HCT116 (cell line): ENCODE results near the gene LMAN1L. TPM values are rescaled to one million over a fixed set of nuclear protein-coding genes. Genes with fewer than 3 reads are reported as not detected.

ENCODE experiments used
- ATAC-seq: fragments of 200-7000 bp; cut with Tn5 transposase; 2 replicates; pipeline ENCODE4 v1.9.1; 2020; ENCODE audit warnings: mild to moderate bottlenecking, moderate library complexity
- BruUV-seq: library from RNA; stranded (reverse); fragments of 400-500 nt; replicated peaks from 2 replicates; lab custom pipeline; 2021; lab: Mats Ljungman, UMichigan
- CTCF ChIA-PET: fragments of 300-600 bp; sonication (Branson Sonifier 250); formaldehyde crosslinking; loops from one replicate; lab custom pipeline; 2021; ENCODE audit warnings: antibody characterized with exemption; lab: Charles Lee
- POLR2A ChIA-PET: fragments of 300-600, 350-600 bp; sonication (Branson Sonifier 250); formaldehyde crosslinking; loops from one replicate; lab custom pipeline; 2021; ENCODE audit warnings: antibody characterized with exemption; lab: Charles Lee
- RAD21 ChIA-PET, 2 experiments: fragments of 300-600 bp; sonication (Branson Sonifier 250); formaldehyde crosslinking; loops; one replicate each; lab custom pipeline; 2023; ENCODE audit warnings: low total read pairs in 2 of 2; ENCODE audit not compliant: uncharacterized antibody in 2 of 2, unreplicated experiment in 2 of 2, low non-redundant PET in 1 of 2; lab: Charles Lee
- DNase-seq: peaks from one replicate; pipeline ENCODE4 v3.0.0-alpha.2; 2010; ENCODE audit warnings: low read depth, low spot score
- H2AFZ ChIP-seq: fragments of 200-600 bp; shearing (Covaris generic), sonication (generic); 2 replicates; pipeline ENCODE4 v1.6.1; 2017; ENCODE audit warnings: low read depth, mixed run types, mixed read lengths, antibody characterized with exemption, low read length; ENCODE audit not compliant: poor library complexity, severe bottlenecking
- H3K27ac ChIP-seq: 2 replicates; pipeline ENCODE4 v1.5.1; 2012; ENCODE audit warnings: low read depth, low read length
- H3K27me3 ChIP-seq: fragments of 200-600 bp; sonication (generic); 2 replicates; pipeline ENCODE4 v1.6.1; 2016; ENCODE audit warnings: mixed run types, low read length, mixed read lengths; ENCODE audit not compliant: insufficient read depth
- H3K36me3 ChIP-seq, 2 experiments: fragments of 200-500 bp in 1 of 2; fragments of 200-600 bp in 1 of 2; sonication (Bioruptor generic) in 1 of 2; sonication (generic) in 1 of 2; 2 replicates each; pipeline versions ENCODE4 v1.5.1 to v1.6.1; 2014 to 2016; ENCODE audit warnings: low read length in 2 of 2, inconsistent platforms in 1 of 2, mixed read lengths in 1 of 2, mixed run types in 1 of 2; ENCODE audit not compliant: insufficient read depth in 2 of 2, control insufficient read depth in 1 of 2
- H3K4me1 ChIP-seq, 2 experiments: fragments of 200-600 bp in 1 of 2; sonication (generic) in 1 of 2; 2 replicates each; pipeline versions ENCODE4 v1.5.1 to v1.6.1; 2012 to 2017; ENCODE audit warnings: low read length in 2 of 2, inconsistent platforms in 1 of 2, mild to moderate bottlenecking in 1 of 2, mixed read lengths in 1 of 2, mixed run types in 1 of 2, moderate library complexity in 1 of 2; ENCODE audit not compliant: insufficient read depth in 2 of 2, control insufficient read depth in 1 of 2
- H3K4me2 ChIP-seq: fragments of 200-600 bp; sonication (generic); 2 replicates; pipeline ENCODE4 v1.6.1; 2017; ENCODE audit warnings: mixed run types, low read length, mixed read lengths
- H3K4me3 ChIP-seq, 2 experiments: fragments of 200-600 bp in 1 of 2; sonication (generic) in 1 of 2; replicated peaks in 1 of 2; 2 replicates each; pipeline ENCODE4 v1.5.1; 2011 to 2016; ENCODE audit warnings: low read length in 2 of 2, control low read depth in 1 of 2, low read depth in 1 of 2, mild to moderate bottlenecking in 1 of 2, mixed read lengths in 1 of 2, mixed run types in 1 of 2
- H3K79me2 ChIP-seq: fragments of 200-600 bp; sonication (generic); 2 replicates; pipeline ENCODE4 v1.6.1; 2017; ENCODE audit warnings: mild to moderate bottlenecking, mixed run types, low read length, moderate library complexity, mixed read lengths; ENCODE audit not compliant: insufficient read depth
- H3K9ac ChIP-seq: fragments of 200-600 bp; sonication (generic); 2 replicates; pipeline ENCODE4 v1.6.1; 2016; ENCODE audit warnings: low read length, mixed read lengths
- H3K9me2 ChIP-seq: fragments of 200-600 bp; sonication (generic), shearing (Covaris generic); 2 replicates; pipeline ENCODE4 v1.6.1; 2017; ENCODE audit warnings: mixed run types, mild to moderate bottlenecking, moderate library complexity; ENCODE audit not compliant: insufficient read depth
- H3K9me3 ChIP-seq, 2 experiments: fragments of 200-500 bp in 1 of 2; fragments of 200-600 bp in 1 of 2; sonication (Bioruptor generic) in 1 of 2; sonication (generic) in 1 of 2; 2 replicates each; pipeline ENCODE4 v1.6.1; 2014 to 2017; ENCODE audit warnings: low read length in 2 of 2, mixed read lengths in 2 of 2, inconsistent platforms in 1 of 2, low read depth in 1 of 2, mild to moderate bottlenecking in 1 of 2, mixed run types in 1 of 2, moderate library complexity in 1 of 2; ENCODE audit not compliant: control insufficient read depth in 1 of 2, insufficient read depth in 1 of 2
- H4K20me1 ChIP-seq: fragments of 200-600 bp; sonication (generic), shearing (Covaris generic); 2 replicates; pipeline ENCODE4 v1.6.1; 2017; ENCODE audit warnings: mixed run types, mild to moderate bottlenecking, moderate library complexity; ENCODE audit not compliant: insufficient read depth
- CBX3 ChIP-seq: IDR thresholded peaks from 2 replicates; pipeline ENCODE4 v1.6.1; 2012; ENCODE audit warnings: low read depth
- CEBPB ChIP-seq: IDR thresholded peaks from 2 replicates; pipeline ENCODE4 v1.6.1; 2012; ENCODE audit warnings: low read depth
- EGR1 ChIP-seq: IDR thresholded peaks from 2 replicates; pipeline ENCODE4 v1.6.1; 2012; ENCODE audit warnings: low read depth
- ELF1 ChIP-seq: IDR thresholded peaks from 2 replicates; pipeline ENCODE4 v1.6.1; 2012; ENCODE audit warnings: low read depth, borderline replicate concordance
- EZH2 ChIP-seq: fragments of 200-600 bp; sonication (generic); IDR thresholded peaks from 2 replicates; pipeline ENCODE4 v1.6.1; 2017; ENCODE audit warnings: antibody characterized with exemption, mixed run types
- EZH2phosphoT487 ChIP-seq: fragments of 200-600 bp; IDR thresholded peaks from 2 replicates; pipeline ENCODE4 v1.6.1; 2018; ENCODE audit warnings: antibody characterized with exemption, borderline replicate concordance
- FOSL1 ChIP-seq: IDR thresholded peaks from 2 replicates; pipeline ENCODE4 v1.6.1; 2012; ENCODE audit warnings: low read depth
- JUND ChIP-seq: IDR thresholded peaks from 2 replicates; pipeline ENCODE4 v1.6.1; 2012
- POLR2A ChIP-seq: IDR thresholded peaks from 2 replicates; pipeline ENCODE4 v1.7.0; 2011; ENCODE audit warnings: borderline replicate concordance; ENCODE audit not compliant: insufficient read depth, insufficient read length; ENCODE audit errors: extremely low read depth
- RAD21 ChIP-seq: IDR thresholded peaks from 2 replicates; pipeline ENCODE4 v1.6.1; 2012; ENCODE audit warnings: low read depth, mild to moderate bottlenecking
- REST ChIP-seq: IDR thresholded peaks from 2 replicates; pipeline ENCODE4 v1.6.1; 2012; ENCODE audit warnings: low read depth
- SP1 ChIP-seq: IDR thresholded peaks from 2 replicates; pipeline ENCODE4 v1.6.1; 2012; ENCODE audit warnings: low read depth
- SRF ChIP-seq: IDR thresholded peaks from 2 replicates; pipeline ENCODE4 v1.6.1; 2012; ENCODE audit warnings: low read depth
- TCF7L2 ChIP-seq: IDR thresholded peaks from 2 replicates; pipeline ENCODE4 v1.7.0; 2011; ENCODE audit warnings: borderline replicate concordance, inconsistent platforms; ENCODE audit not compliant: insufficient read depth, insufficient read length; ENCODE audit errors: extremely low read depth
- YY1 ChIP-seq: IDR thresholded peaks from 2 replicates; pipeline ENCODE4 v1.6.1; 2011; ENCODE audit warnings: low read length, low read depth, moderate library complexity, mild to moderate bottlenecking; ENCODE audit not compliant: insufficient replicate concordance; ENCODE audit errors: extremely low read depth
- ZBTB33 ChIP-seq: IDR thresholded peaks from 2 replicates; pipeline ENCODE4 v1.6.1; 2011; ENCODE audit warnings: mild to moderate bottlenecking, low read length, moderate library complexity; ENCODE audit not compliant: insufficient replicate concordance; ENCODE audit errors: extremely low read depth
- ZNF274 ChIP-seq: fragments of 200-500 bp; sonication (Bioruptor generic); IDR thresholded peaks from 2 replicates; pipeline ENCODE4 v1.6.1; 2014; ENCODE audit warnings: mild to moderate bottlenecking, low read depth, low read length, inconsistent platforms
- intact Hi-C: fragments of 100-400 bp; cut with micrococcal nuclease; formaldehyde crosslinking; loops from 2 replicates; pipeline ENCODE4 v1.10.0; 2022
- total RNA-seq: library from RNA; stranded (reverse); gene quantifications from one replicate; pipeline ENCODE4 v1.2.1, GENCODE V29; 2021; ENCODE audit not compliant: unreplicated experiment
- TF ChIP-seq, protein P1 (sequence below): IDR thresholded peaks from 2 replicates; pipeline ENCODE4 v1.6.1; 2012
- TF ChIP-seq, protein P2 (sequence below), 3 experiments: fragments of 200-600 bp in 1 of 3; sonication (generic) in 1 of 3; IDR thresholded peaks in 2 of 3; conservative IDR thresholded peaks in 1 of 3; 2 replicates each; pipeline ENCODE4 v1.5.1; 2012 to 2017; ENCODE audit warnings: low read depth in 2 of 3, low read length in 2 of 3, antibody characterized with exemption in 1 of 3, borderline replicate concordance in 1 of 3, control low read depth in 1 of 3, mild to moderate bottlenecking in 1 of 3, mixed read lengths in 1 of 3, mixed run types in 1 of 3, moderate library complexity in 1 of 3; ENCODE audit not compliant: insufficient read depth in 1 of 3
- TF ChIP-seq, protein P3 (sequence below): IDR thresholded peaks from 2 replicates; pipeline ENCODE4 v1.6.1; 2012

LMAN1L gene
- total RNA-seq, 1 experiment from 2014 or later = 0.17 TPM

DNA sequence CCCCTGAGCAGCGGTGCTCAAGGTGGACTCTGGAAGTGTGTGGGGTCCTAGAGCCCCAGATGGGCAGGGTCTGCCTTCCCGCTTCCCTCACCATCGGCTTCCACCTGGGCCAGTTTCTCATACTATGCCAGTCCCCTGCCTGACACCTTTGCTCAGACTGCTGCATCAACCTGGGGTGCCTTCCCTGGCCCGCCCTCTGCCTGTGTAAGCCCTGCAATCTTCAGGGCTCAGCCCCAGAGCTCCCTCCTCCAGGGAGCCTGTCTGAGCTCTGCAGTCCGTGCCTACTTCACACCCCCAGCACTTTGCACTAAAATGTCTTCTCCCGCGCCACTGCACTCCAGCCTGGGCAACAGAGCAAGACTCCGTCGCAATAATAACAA, 17.7 kb upstream of the LMAN1L start:
- no peak overlapping the region for H3K4me2 ChIP-seq
- TF ChIP-seq EGR1 = no peak
- no peak for TF ChIP-seq FOSL1
- no peak for TF ChIP-seq YY1
- no peak for TF ChIP-seq SP1
- TF ChIP-seq, protein P1, sequence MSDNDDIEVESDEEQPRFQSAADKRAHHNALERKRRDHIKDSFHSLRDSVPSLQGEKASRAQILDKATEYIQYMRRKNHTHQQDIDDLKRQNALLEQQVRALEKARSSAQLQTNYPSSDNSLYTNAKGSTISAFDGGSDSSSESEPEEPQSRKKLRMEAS = no peak
- no peak for TF ChIP-seq EZH2phosphoT487
- no peak for TF ChIP-seq CEBPB
- no peak for TF ChIP-seq TCF7L2
- TF ChIP-seq, protein P2, sequence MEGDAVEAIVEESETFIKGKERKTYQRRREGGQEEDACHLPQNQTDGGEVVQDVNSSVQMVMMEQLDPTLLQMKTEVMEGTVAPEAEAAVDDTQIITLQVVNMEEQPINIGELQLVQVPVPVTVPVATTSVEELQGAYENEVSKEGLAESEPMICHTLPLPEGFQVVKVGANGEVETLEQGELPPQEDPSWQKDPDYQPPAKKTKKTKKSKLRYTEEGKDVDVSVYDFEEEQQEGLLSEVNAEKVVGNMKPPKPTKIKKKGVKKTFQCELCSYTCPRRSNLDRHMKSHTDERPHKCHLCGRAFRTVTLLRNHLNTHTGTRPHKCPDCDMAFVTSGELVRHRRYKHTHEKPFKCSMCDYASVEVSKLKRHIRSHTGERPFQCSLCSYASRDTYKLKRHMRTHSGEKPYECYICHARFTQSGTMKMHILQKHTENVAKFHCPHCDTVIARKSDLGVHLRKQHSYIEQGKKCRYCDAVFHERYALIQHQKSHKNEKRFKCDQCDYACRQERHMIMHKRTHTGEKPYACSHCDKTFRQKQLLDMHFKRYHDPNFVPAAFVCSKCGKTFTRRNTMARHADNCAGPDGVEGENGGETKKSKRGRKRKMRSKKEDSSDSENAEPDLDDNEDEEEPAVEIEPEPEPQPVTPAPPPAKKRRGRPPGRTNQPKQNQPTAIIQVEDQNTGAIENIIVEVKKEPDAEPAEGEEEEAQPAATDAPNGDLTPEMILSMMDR (IDR thresholded peaks at IDR 0.05 in 2 of 3, conservative IDR thresholded peaks at IDR 0.05 in 1 of 3; ENCODE audit: borderline replicate concordance in 1 of 3, insufficient read depth in 1 of 3, low read depth in 2 of 3, low read length in 2 of 3) = no peak
- no peak for TF ChIP-seq ZNF274
- no peak for TF ChIP-seq SRF
- TF ChIP-seq, protein P3, sequence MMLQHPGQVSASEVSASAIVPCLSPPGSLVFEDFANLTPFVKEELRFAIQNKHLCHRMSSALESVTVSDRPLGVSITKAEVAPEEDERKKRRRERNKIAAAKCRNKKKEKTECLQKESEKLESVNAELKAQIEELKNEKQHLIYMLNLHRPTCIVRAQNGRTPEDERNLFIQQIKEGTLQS = no peak
- no peak for TF ChIP-seq CBX3
- TF ChIP-seq JUND = no peak
- TF ChIP-seq REST = no peak
- TF ChIP-seq EZH2 = no peak
- TF ChIP-seq ZBTB33 = no peak
- TF ChIP-seq RAD21 = no peak
- no peak for TF ChIP-seq ELF1
- no peak for TF ChIP-seq POLR2A
- H3K4me1 ChIP-seq = peaks cover 3 to 7% of the 10 kb centered on the region in 2 experiments; a peak in 3 of 4 replicates
- no peak overlapping the region for H3K4me3 ChIP-seq
- BruUV-seq = no TSS peak
- DNase-seq (no peak), ATAC-seq (no peak)
- ChIA-PET CTCF (no interaction called here), POLR2A (interaction anchor here (1.3 kb wide), 1 partner anchor 334 kb away, joined by 3 read pairs; the partner anchor contains the start of gene UBL7), RAD21 (no interaction called here)
- no peak overlapping the region for H3K27ac ChIP-seq
- peaks cover 39% of the 10 kb centered on the region for H3K79me2 ChIP-seq
- peaks cover 9% of the 10 kb centered on the region; the same call in 1 of the 2 replicates for H4K20me1 ChIP-seq
- H3K9me2 ChIP-seq = no peaks in the 10 kb centered on the region
- H3K36me3 ChIP-seq = peaks cover 0 to 7% of the 10 kb centered on the region in 2 experiments; a peak in 3 of 4 replicates
- H3K27me3 ChIP-seq = no peaks in the 10 kb centered on the region
- H2AFZ ChIP-seq = no peak overlapping the region
- H3K9me3 ChIP-seq = no peaks in the 10 kb centered on the region
- no peak overlapping the region for H3K9ac ChIP-seq
- intact Hi-C loops = no loop called here
